HG03103 (cell line): Measurements from ENCODE around the gene STK17A.

Experiments used
- ATAC-seq: cut with Tn5 transposase; IDR thresholded peaks from one replicate; pipeline ENCODE4 v1.9.1; 2021; ENCODE audit warnings: low read depth; ENCODE audit not compliant: unreplicated experiment

The STK17A gene

GRCh38 chr7:43630482-43630881 lies 47.6 kb downstream of the STK17A start:
- no peak for ATAC-seq

GRCh38 chr7:43631559-43631958 lies 48.7 kb downstream of the STK17A start:
- no peak for ATAC-seq

GRCh38 chr7:43632746-43633145 lies 49.8 kb downstream of the STK17A start:
- ATAC-seq = no peak

GRCh38 chr7:43634384-43634783 lies 51.5 kb downstream of the STK17A start:
- ATAC-seq = no peak

GRCh38 chr7:43636093-43636492 lies 53.2 kb downstream of the STK17A start:
- no peak for ATAC-seq

- no peak for ATAC-seq
Measured at GRCh38 chr7:43637114-43637806, 54.4 kb downstream of the STK17A start.

GRCh38 chr7:43639858-43640491 lies 57.1 kb downstream of the STK17A start:
- no peak for ATAC-seq

GRCh38 chr7:43640679-43641078 lies 57.8 kb downstream of the STK17A start:
- no peak for ATAC-seq

GRCh38 chr7:43642897-43643630 lies 60.2 kb downstream of the STK17A start:
- ATAC-seq = no peak

GRCh38 chr7:43643846-43644245 lies 60.9 kb downstream of the STK17A start:
- ATAC-seq = no peak

GRCh38 chr7:43645699-43646226 lies 62.9 kb downstream of the STK17A start:
- ATAC-seq = no peak

- no peak for ATAC-seq
Measured at GRCh38 chr7:43646603-43647338, 63.9 kb downstream of the STK17A start.

- no peak for ATAC-seq
Measured at GRCh38 chr7:43647339-43647672, 64.4 kb downstream of the STK17A start.

- peak; percentile 8 for ATAC-seq
Measured at GRCh38 chr7:43647673-43648472, 65.0 kb downstream of the STK17A start.

GRCh38 chr7:43648473-43649406 lies 65.8 kb downstream of the STK17A start:
- peak; percentile 56 for ATAC-seq

GRCh38 chr7:43649755-43650274 lies 66.9 kb downstream of the STK17A start:
- ATAC-seq = peak; percentile 68

- ATAC-seq = no peak
Measured at GRCh38 chr7:43650457-43651052, 67.6 kb downstream of the STK17A start.

- no peak for ATAC-seq
Measured at GRCh38 chr7:43652364-43652763, 69.5 kb downstream of the STK17A start.
